HG03095 (cell line): Measurements from ENCODE around the gene UBE2R2.
"Not testable (repeated sequence)": the region's sequence is repeated elsewhere in the genome, so short reads cannot be mapped to it uniquely, and the experiment has no call there.

Source experiments
- ATAC-seq: cut with Tn5 transposase; IDR thresholded peaks from one replicate; pipeline ENCODE4 v1.9.1; 2021; ENCODE audit warnings: moderate library complexity; ENCODE audit not compliant: unreplicated experiment

UBE2R2 gene

GRCh38 chr9:33924978-33925797 lies 108.2 kb downstream of the UBE2R2 start:
- ATAC-seq, result no peak

- no peak for ATAC-seq
Measured at GRCh38 chr9:33926746-33927485, 110.0 kb downstream of the UBE2R2 start.

DNA sequence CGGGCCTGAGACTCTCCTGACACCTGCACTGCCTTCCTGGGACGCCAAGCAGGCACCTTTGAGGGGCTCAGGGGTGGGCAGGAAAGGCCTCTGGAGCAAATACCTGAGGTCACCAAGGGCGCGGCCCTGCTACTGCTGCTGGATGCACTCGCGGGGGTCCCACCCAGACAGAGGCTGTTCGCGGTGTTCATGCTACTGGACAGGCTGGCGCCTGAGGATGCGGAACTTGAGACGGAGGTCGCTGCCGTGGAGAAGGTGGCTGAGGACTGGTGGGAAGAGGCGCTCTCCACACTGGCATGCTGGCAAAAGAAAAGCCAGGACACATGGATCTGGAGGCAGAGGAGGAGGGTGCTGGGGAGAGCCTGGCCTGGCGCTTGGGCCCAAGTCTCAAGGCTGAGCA lies 110.7 kb downstream of the UBE2R2 start:
- ATAC-seq, result no peak

- no peak for ATAC-seq
Measured at GRCh38 chr9:33931326-33931725, 114.4 kb downstream of the UBE2R2 start.

GRCh38 chr9:33932078-33932807 lies 115.3 kb downstream of the UBE2R2 start:
- no peak for ATAC-seq

DNA sequence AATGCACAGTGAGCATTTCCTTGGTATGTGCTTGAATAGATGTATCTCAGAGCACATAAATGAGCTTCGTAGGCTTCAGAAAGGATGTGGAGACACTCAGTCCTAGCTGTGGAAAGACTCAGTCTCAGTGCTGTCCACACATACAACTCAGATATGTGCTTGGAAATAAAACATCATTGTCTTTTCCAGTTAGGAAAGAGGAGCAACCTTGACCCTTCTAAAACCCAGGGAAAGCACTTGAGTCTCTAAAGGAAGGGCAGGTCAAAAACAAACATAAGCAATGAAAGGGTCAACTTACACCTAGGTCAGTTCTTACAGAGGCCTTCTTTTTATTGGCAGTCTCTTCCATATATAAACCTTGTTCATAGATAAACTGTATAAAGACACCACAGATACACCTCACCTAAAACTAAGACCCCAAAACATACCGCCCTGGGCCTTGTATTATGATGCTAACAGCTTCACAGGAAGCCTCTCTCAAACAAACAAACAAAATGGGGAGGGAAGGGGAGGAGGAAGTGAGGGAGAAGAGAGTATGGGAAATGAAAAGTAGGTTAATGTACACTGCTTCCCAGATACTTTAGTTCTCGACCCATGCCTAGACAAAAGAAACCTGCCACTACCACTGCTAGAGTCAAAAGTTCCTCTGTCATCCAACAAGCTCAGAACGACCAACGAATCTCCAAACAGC lies 117.4 kb downstream of the UBE2R2 start:
- no peak for ATAC-seq

- no peak for ATAC-seq
Measured at GRCh38 chr9:33939924-33940874, 123.2 kb downstream of the UBE2R2 start.

DNA sequence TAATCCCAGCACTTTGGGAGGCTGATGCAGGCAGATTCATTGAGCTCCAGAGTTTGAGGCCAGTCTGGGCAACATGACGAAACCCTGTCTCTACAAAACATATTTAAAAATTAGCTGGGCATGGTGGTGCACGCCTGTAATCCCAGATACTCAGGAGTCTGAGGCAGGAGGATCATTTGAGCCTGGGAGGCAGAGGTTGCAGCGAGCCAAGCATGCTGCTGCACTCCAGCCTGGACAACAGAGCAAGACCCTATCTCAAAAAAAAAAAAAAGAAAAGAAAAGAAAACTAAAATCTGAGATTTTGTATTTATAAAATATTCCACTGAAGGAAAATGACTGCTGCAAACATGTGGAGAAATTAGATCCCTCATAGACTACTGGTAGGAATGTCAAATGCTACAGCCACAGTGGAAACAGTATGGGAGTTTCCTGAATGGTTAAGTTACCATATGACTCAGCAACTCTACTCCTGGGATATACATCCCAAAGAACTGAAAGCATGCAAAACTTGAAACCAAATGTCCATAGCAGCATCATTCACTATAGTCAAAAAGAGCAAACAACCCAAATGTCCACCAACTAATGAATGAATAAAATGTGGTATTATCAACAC lies 125.6 kb downstream of the UBE2R2 start:
- no peak for ATAC-seq

- no peak for ATAC-seq
Measured at GRCh38 chr9:33943389-33943788, 126.4 kb downstream of the UBE2R2 start.

- no peak for ATAC-seq
Measured at GRCh38 chr9:33946779-33947535, 130.0 kb downstream of the UBE2R2 start.

GRCh38 chr9:33950371-33950770 lies 133.4 kb downstream of the UBE2R2 start:
- ATAC-seq, result no peak

DNA sequence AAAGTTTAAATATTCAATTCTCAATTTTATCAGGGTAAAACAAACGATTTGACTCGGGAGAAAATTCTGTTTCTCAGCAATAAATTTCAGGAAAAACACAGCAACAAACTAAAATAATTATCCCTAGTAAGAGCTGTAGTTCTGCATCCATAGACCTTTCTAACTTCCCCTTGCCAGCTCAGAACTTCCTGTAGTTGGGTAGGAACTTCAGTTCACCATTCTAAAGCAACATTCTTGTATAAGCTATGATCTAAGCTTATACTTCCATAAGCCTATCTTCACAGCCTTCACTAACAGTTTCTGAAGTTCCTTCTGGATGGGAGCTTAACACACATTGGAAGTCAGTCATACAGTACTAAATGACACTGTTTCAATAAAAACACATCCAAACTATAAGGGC lies 135.1 kb downstream of the UBE2R2 start:
- no peak for ATAC-seq

GRCh38 chr9:33956544-33956943 lies 139.6 kb downstream of the UBE2R2 start:
- no peak for ATAC-seq

DNA sequence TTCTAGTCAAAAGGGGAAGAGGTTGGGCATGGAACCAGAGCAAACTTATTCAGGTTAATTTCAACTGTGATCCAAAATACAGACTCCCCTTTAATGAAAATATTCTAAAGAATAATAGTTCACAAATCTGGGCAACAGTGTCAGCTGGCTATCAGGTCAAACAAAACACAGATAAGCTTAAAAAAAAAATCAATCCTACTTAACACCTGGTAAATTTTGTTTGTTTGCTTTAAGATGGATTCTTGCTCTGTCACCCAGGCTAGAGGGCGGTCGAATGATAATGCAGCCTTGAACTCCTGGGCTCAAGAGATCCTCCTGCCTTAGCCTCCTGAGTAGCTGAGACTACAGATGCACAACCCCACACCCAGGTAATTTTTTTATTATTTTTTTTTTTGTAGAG lies 142.8 kb downstream of the UBE2R2 start:
- ATAC-seq, result no peak

- not testable (repeated sequence) for ATAC-seq
Measured at GRCh38 chr9:33962468-33962867, 145.5 kb downstream of the UBE2R2 start.

DNA sequence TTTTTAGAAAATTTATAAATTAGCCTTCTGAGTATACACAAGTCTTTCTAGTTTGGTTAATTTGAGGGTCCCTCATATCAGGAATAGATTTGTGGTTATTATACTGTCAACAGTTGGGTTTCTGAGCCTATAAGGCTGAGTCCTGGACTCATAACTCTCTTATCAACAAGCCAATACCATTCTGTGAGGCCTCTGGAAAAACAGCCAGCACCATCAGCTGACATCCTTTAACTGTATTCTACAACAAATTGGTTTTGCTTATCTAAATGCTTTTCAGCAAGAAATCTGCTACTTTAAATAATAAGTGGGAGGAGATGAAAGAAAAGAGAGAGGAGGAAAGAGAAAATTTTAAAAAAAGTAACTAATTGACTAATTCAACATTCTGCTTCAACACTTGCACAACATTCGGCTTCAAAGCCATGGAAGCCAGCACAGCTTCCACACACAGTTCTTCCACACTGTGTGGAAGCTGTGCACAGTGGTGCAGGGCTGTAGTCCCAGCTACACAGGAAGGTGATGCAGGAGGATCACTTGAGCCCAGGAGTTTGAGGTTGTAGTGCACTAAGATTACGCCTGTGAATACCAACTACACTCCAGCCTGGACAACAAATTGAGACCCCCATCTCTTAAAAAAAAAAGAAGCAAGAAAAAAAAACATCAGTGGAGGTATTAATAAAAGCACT lies 147.3 kb downstream of the UBE2R2 start:
- no peak for ATAC-seq
